MV-4-11 (cell line): ENCODE data around the gene UQCC2.

ENCODE experiments used
- DNase-seq: peaks from one replicate; lab custom pipeline; 2025; lab: John Stamatoyannopoulos, UW

Gene UQCC2

GRCh38 chr6:33654831-33655554, 56.5 kb downstream of the UQCC2 start:
- DNase-seq = peak; percentile 8

- DNase-seq = no peak
Measured at GRCh38 chr6:33652002-33652401, 59.5 kb downstream of the UQCC2 start.

DNA sequence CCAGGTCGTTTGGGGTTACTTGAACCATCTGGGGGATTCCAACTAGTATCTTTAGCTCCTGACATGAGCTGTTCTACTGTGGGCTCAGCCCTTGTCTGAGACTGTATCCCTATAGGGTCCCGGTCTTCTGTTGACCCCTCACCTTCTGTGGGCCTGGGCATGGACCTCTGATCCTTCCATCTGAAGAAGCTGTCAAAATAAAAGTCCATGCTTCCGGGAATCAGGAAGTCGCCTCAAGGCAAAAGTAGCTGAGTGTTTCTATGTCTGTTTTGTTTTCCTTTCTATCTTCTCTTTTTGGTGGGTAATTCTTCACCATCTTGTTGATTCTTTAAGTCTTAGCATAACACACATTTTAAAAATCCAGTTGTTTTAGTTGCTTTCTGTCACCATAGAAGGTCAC, 60.1 kb downstream of the UQCC2 start:
- no peak for DNase-seq
